Heart left ventricle (tissue), 16 donors: ENCODE results near the gene NOL6. TPM values are rescaled to one million over a fixed set of nuclear protein-coding genes. Genes with fewer than 3 reads are reported as not detected.
"Not testable (repeated sequence)": the region's sequence is repeated elsewhere in the genome, so short reads cannot be mapped to it uniquely, and the experiment has no call there.

Experiments
- ATAC-seq, 4 donors: fragments of 200-7000 bp; cut with Tn5 transposase; one replicate each; pipeline ENCODE4 v1.9.1; 2020 to 2022; ENCODE audit warnings: moderate library complexity in 4 of 4, mild to moderate bottlenecking in 3 of 4, moderate number of reproducible peaks in 1 of 4
- DNase-seq, 5 donors: peaks; one replicate each; pipeline ENCODE4 v3.0.0-alpha.2; 2020
- H3K27ac ChIP-seq, 12 donors: fragments of 200-600 bp; sonication (generic) in 4 of 12; one replicate each; pipeline versions ENCODE4 v1.5.0 to v1.8.0; 2016 to 2022; ENCODE audit warnings: mild to moderate bottlenecking in 2 of 12
- H3K27me3 ChIP-seq, 9 donors: fragments of 200-600 bp; sonication (generic) in 2 of 9; one replicate each; pipeline versions ENCODE4 v1.5.1 to v1.8.0; 2016 to 2022; ENCODE audit warnings: mild to moderate bottlenecking in 3 of 9
- H3K36me3 ChIP-seq, 9 donors: fragments of 200-600 bp; sonication (generic) in 2 of 9; one replicate each; pipeline versions ENCODE4 v1.5.0 to v1.8.0; 2018 to 2022; ENCODE audit warnings: mild to moderate bottlenecking in 2 of 9
- H3K4me1 ChIP-seq, 12 donors: fragments of 200-600 bp; sonication (generic) in 4 of 12; one replicate each; pipeline versions ENCODE4 v1.5.0 to v1.8.0; 2016 to 2022; ENCODE audit warnings: mild to moderate bottlenecking in 3 of 12
- H3K4me3 ChIP-seq, 12 donors: fragments of 200-600 bp; sonication (generic) in 4 of 12; one replicate each; pipeline versions ENCODE4 v1.5.0 to v1.8.0; 2017 to 2022; ENCODE audit warnings: mild to moderate bottlenecking in 9 of 12, moderate library complexity in 4 of 12
- H3K9me3 ChIP-seq, 12 donors: fragments of 200-600 bp; sonication (generic) in 4 of 12; one replicate each; pipeline versions ENCODE4 v1.5.0 to v1.8.0; 2016 to 2022; ENCODE audit warnings: mild to moderate bottlenecking in 1 of 12
- CTCF ChIP-seq, 12 donors: fragments of 200-600 bp; sonication (generic) in 4 of 12; IDR thresholded peaks; one replicate each; pipeline versions ENCODE4 v1.5.0 to v1.8.0; 2018 to 2022; ENCODE audit warnings: antibody characterized with exemption in 12 of 12, mild to moderate bottlenecking in 5 of 12
- POLR2A ChIP-seq, 2 donors: fragments of 450-650 bp; IDR thresholded peaks; one replicate each; pipeline ENCODE4 v1.6.1; 2017; ENCODE audit warnings: antibody characterized with exemption in 2 of 2, mild to moderate bottlenecking in 2 of 2, moderate library complexity in 2 of 2
- WGBS, 4 donors: extraction: QIAGEN DNeasy Blood & Tissue Kit in 2 of 4; methylation state at CpG; one replicate each; pipeline versions ENCODE4 v1.1.5 to v1.1.7; 2013 to 2018; 5-methylcytosine and 5-hydroxymethylcytosine counted together
- intact Hi-C, 10 donors: fragments of 100-400 bp; cut with DNase I; formaldehyde crosslinking; loops; one replicate each; pipeline versions ENCODE4 v1.11.1 to v1.14.2; 2022
- polyA plus RNA-seq, 2 donors: library from polyadenylated mRNA; stranded (reverse); fragments of 200-250 nt; gene quantifications; one replicate each; pipeline ENCODE4 v1.2.3, GENCODE V29; 2013
- total RNA-seq, 9 donors: library from RNA; depleted of rRNA in 2 of 9; stranded (reverse); fragments of >200 nt in 2 of 9; fragmentation: NEBNext Ultra II Directional in 3 of 9; extraction: Animal tissue kit (Norgen Biotek cat#: 25700) in 3 of 9; gene quantifications; one replicate each; pipeline versions ENCODE4 v1.1.0 to v1.2.4, GENCODE V29; 2016 to 2023
- donor health status: ischemic (EF 13 %, LVEDD 7.1; RV severe dilation, severe dysfunction).
- donor health status: healthy with polysubstance abuse.
- donor health status: DM: no; HTN: yes; CAD: no.
- donor health status: DM: no; HTN: no; CAD: no.
- donor health status: ischemic (EF 25% LVEDD 6.9; RV normal size, moderate dysfunction).
- donor health status: ischemic (EF 25% LVEDD 5.7; RV mildly dilated, moderate dysfunction).
- donor health status: healthy.
- donor health status: DM: yes; HTN: yes; CAD: no.
- donor health status: ischemic (EF 35%, LVEDD 5.7; RV mildly dilated, moderate dysfunction).
- donor health status: nonischemic (EF 11% LVEDD 7.7; RV severe dilation, severe dysfunction).
- donor health status: DM: yes; HTN: yes; CAD: no.
- donor health status: PGD.
- donor health status: ischemic (EF 29% LVEDD 5.4; RV normal size, mild dysfunction).
- donor health status: nonischemic (EF 23%, LVEDD 6.1; RV moderate dilation, normal function).

NOL6 gene
- total and polyA plus RNA-seq, 11 donors: 11.2 to 28.2 (median 14.9) TPM

GRCh38 chr9:33512535-33512934, 38.8 kb upstream of the NOL6 start:
- not testable (repeated sequence) for DNase-seq, H3K27ac ChIP-seq, H3K36me3 ChIP-seq, H3K4me3 ChIP-seq, H3K9me3 ChIP-seq, ATAC-seq, H3K27me3 ChIP-seq
- 83 to 90% (median 86%) methylated on average over 2 of the region's 2 CpGs for WGBS, 4 donors
- intact Hi-C loops: loop anchor here in 1 of 10 donors (10.0 kb wide), 1 partner anchor 108 kb away; the partner anchor contains the start of gene AQP7
- peaks cover 0 to 13% (median 7%) of the 10 kb centered on the region in 12 donors for H3K4me1 ChIP-seq

- not testable (repeated sequence) for H3K9me3 ChIP-seq
Observed at GRCh38 chr9:33511184-33511517, 37.4 kb upstream of the NOL6 start.

GRCh38 chr9:33510262-33511183, 36.8 kb upstream of the NOL6 start:
- Histone ChIP-seq H3K36me3 (peaks cover 0 to 3% (median 0%) of the 10 kb centered on the region in 9 donors), H3K9me3 (peaks cover 0 to 6% (median 0%) of the 10 kb centered on the region in 12 donors), H3K4me3 (peak overlapping the region; percentile 12 to 74 (median 61)), H3K27me3 (no peaks in the 10 kb centered on the region), H3K4me1 (peaks cover 0 to 13% (median 7%) of the 10 kb centered on the region in 12 donors), H3K27ac (peak overlapping the region in 11 of 12 donors; percentile 69 to 92 (median 81))
- ATAC-seq (peak; percentile 85 to 97 (median 92)), DNase-seq (peak; percentile 69 to 85 (median 77))
- intact Hi-C loops: loop anchor here in 2 of 10 donors (2.0 to 10.0 kb wide), 2 partner anchors 36 to 106 kb away; partner anchors contain the start of gene AQP7 (in 1 of the 2)
- WGBS, 4 donors: 9 to 10% (median 9%) methylated on average over 28 to 32 of the region's 32 CpGs
- TF ChIP-seq POLR2A (IDR thresholded peaks at IDR 0.05) (peak in 1 of 2 donors; percentile 32), CTCF (IDR thresholded peaks at IDR 0.05) (no peak)

More at GRCh38 chr9:33511184-33511517, 37.4 kb upstream of the NOL6 start:
- peak overlapping the region; percentile 12 to 74 (median 61) for H3K4me3 ChIP-seq
- not testable (repeated sequence) for H3K27me3 ChIP-seq, H3K36me3 ChIP-seq, ATAC-seq, DNase-seq
- H3K4me1 ChIP-seq: peaks cover 0 to 13% (median 7%) of the 10 kb centered on the region in 12 donors
- peak overlapping the region in 11 of 12 donors; percentile 69 to 92 (median 81) for H3K27ac ChIP-seq
- intact Hi-C loops: loop anchor here in 2 of 10 donors (2.0 to 10.0 kb wide), 2 partner anchors 36 to 106 kb away; partner anchors contain the start of gene AQP7 (in 1 of the 2)
- WGBS, 4 donors: 1 to 13% (median 3%) methylated on average over 8 of the region's 8 CpGs; no CpG with 5 or more reads in 1 of the 4 donors

GRCh38 chr9:33506626-33507370, 33.1 kb upstream of the NOL6 start:
- intact Hi-C loops: no loop called here
- ATAC-seq (no peak), DNase-seq (no peak)
- H3K9me3 ChIP-seq: no peaks in the 10 kb centered on the region
- H3K4me3 ChIP-seq: no peak overlapping the region
- peaks cover 0 to 7% (median 0%) of the 10 kb centered on the region in 9 donors for H3K36me3 ChIP-seq
- TF ChIP-seq CTCF (IDR thresholded peaks at IDR 0.05) (no peak), POLR2A (IDR thresholded peaks at IDR 0.05) (no peak)
- H3K4me1 ChIP-seq: peaks cover 0 to 13% (median 7%) of the 10 kb centered on the region in 12 donors
- 77 to 84% (median 81%) methylated on average over 7 of the region's 7 CpGs for WGBS, 4 donors
- peak overlapping the region in 1 of 12 donors; percentile 24 for H3K27ac ChIP-seq
- H3K27me3 ChIP-seq: no peaks in the 10 kb centered on the region
